Heart left ventricle (tissue), 13 donors: Measurements from ENCODE around the gene TTC5.

Experiments
- CTCF ChIP-seq, 12 donors: fragments of 200-600 bp; sonication (generic) in 4 of 12; IDR thresholded peaks; one replicate each; pipeline versions ENCODE4 v1.5.0 to v1.8.0; 2018 to 2022; ENCODE audit warnings: antibody characterized with exemption in 12 of 12, mild to moderate bottlenecking in 5 of 12
- POLR2A ChIP-seq, 2 donors: fragments of 450-650 bp; IDR thresholded peaks; one replicate each; pipeline ENCODE4 v1.6.1; 2017; ENCODE audit warnings: antibody characterized with exemption in 2 of 2, mild to moderate bottlenecking in 2 of 2, moderate library complexity in 2 of 2
- donor health status: ischemic (EF 13 %, LVEDD 7.1; RV severe dilation, severe dysfunction).
- donor health status: DM: no; HTN: yes; CAD: no.
- donor health status: DM: no; HTN: no; CAD: no.
- donor health status: ischemic (EF 25% LVEDD 6.9; RV normal size, moderate dysfunction).
- donor health status: ischemic (EF 25% LVEDD 5.7; RV mildly dilated, moderate dysfunction).
- donor health status: ischemic (EF 35%, LVEDD 5.7; RV mildly dilated, moderate dysfunction).
- donor health status: nonischemic (EF 11% LVEDD 7.7; RV severe dilation, severe dysfunction).
- donor health status: DM: yes; HTN: yes; CAD: no.
- donor health status: PGD.
- donor health status: ischemic (EF 29% LVEDD 5.4; RV normal size, mild dysfunction).
- donor health status: nonischemic (EF 23%, LVEDD 6.1; RV moderate dilation, normal function).

- no peak for TF ChIP-seq CTCF (IDR thresholded peaks at IDR 0.05)
- TF ChIP-seq POLR2A (IDR thresholded peaks at IDR 0.05) = no peak
Measured at GRCh38 chr14:20274062-20274461, 31.7 kb downstream of the TTC5 start.
